K562 (cell line): ENCODE measurements around the gene TMEM184A. TPM values are rescaled to one million over a fixed set of nuclear protein-coding genes. Genes with fewer than 3 reads are reported as not detected.

Source experiments
- BACH1 ChIP-seq: fragments of 200-800 bp; sonication (Bioruptor generic); IDR thresholded peaks from 2 replicates; pipeline ENCODE4 v1.6.1; 2016; ENCODE audit warnings: missing genetic modification characterization, missing compliant biosample characterization
- BRCA1 ChIP-seq, 2 experiments: fragments of 450-650 bp in 1 of 2; sonication (generic) in 1 of 2; formaldehyde crosslinking in 1 of 2; IDR thresholded peaks; 2 replicates each; pipeline versions ENCODE4 v1.5.0 to v1.6.1; 2017 to 2020; ENCODE audit warnings: mild to moderate bottlenecking in 1 of 2, missing genetic modification reagents in 1 of 2
- BRD4 ChIP-seq: fragments of 200-600 bp; sonication (generic); IDR thresholded peaks from 2 replicates; pipeline ENCODE4 v1.6.1; 2017; ENCODE audit warnings: inconsistent platforms
- CREM ChIP-seq: IDR thresholded peaks from 2 replicates; pipeline ENCODE4 v1.6.1; 2014; ENCODE audit warnings: antibody characterized with exemption, low read depth
- FOXA3 ChIP-seq, 2 experiments: fragments of 450-650 bp in 1 of 2; sonication (generic) in 1 of 2; formaldehyde crosslinking; IDR thresholded peaks in 1 of 2; conservative IDR thresholded peaks in 1 of 2; 2 replicates each; pipeline versions ENCODE4 v1.4.0 to v1.8.0; 2020 to 2022; ENCODE audit warnings: mild to moderate bottlenecking in 2 of 2, missing genetic modification reagents in 1 of 2
- FOXM1 ChIP-seq, 2 experiments: fragments of 450-650 bp in 1 of 2; sonication (generic) in 1 of 2; formaldehyde crosslinking in 1 of 2; IDR thresholded peaks; 2 replicates each; pipeline versions ENCODE4 v1.6.1 to v1.9.0; 2017 to 2022; ENCODE audit warnings: low read depth in 2 of 2, mild to moderate bottlenecking in 2 of 2, missing genetic modification reagents in 1 of 2, moderate library complexity in 1 of 2
- GABPA ChIP-seq: fragments of 200-800 bp; sonication (Bioruptor generic); conservative IDR thresholded peaks from 2 replicates; pipeline ENCODE4 v1.6.1; 2016; ENCODE audit warnings: low read depth, missing genetic modification characterization, missing compliant biosample characterization
- HMG20B ChIP-seq: fragments of 250-450 bp; sonication (Bioruptor Pico); IDR thresholded peaks from 2 replicates; pipeline ENCODE4 v1.5.0; 2021; ENCODE audit warnings: mild to moderate bottlenecking
- KLF6 ChIP-seq: fragments of 250-450 bp; sonication (Bioruptor Pico); IDR thresholded peaks from 2 replicates; pipeline ENCODE4 v1.4.0; 2020; ENCODE audit warnings: mild to moderate bottlenecking, moderate library complexity, borderline replicate concordance
- MAFF ChIP-seq: IDR thresholded peaks from 2 replicates; pipeline ENCODE4 v1.6.1; 2012; ENCODE audit warnings: low read length, improper control_type of control experiment
- MED1 ChIP-seq: sonication (generic); formaldehyde crosslinking; IDR thresholded peaks from 2 replicates; pipeline ENCODE4 v1.8.1; 2023; ENCODE audit warnings: missing genetic modification reagents, borderline replicate concordance
- NEUROD1 ChIP-seq: fragments of 150-350 bp; IDR thresholded peaks from 2 replicates; pipeline ENCODE4 v1.6.1; 2014; ENCODE audit warnings: borderline replicate concordance, low read length, low read depth; ENCODE audit not compliant: partially characterized antibody
- PTTG1 ChIP-seq: fragments of 450-650 bp; IDR thresholded peaks from 2 replicates; pipeline ENCODE4 v1.6.1; 2016; ENCODE audit warnings: low read depth, mild to moderate bottlenecking, missing genetic modification characterization, missing compliant biosample characterization
- RBM17 ChIP-seq: fragments of 200-400 bp; formaldehyde crosslinking; IDR thresholded peaks from 2 replicates; pipeline ENCODE4 v1.6.1; 2017; ENCODE audit warnings: low read depth, mild to moderate bottlenecking, low read length, borderline replicate concordance
- RNF219 ChIP-seq: fragments of 250-450 bp; sonication (Bioruptor Pico); IDR thresholded peaks from 2 replicates; pipeline ENCODE4 v1.5.0; 2022; ENCODE audit warnings: mild to moderate bottlenecking
- SMARCE1 ChIP-seq: fragments of 450-650 bp; IDR thresholded peaks from 2 replicates; pipeline ENCODE4 v1.7.1; 2016; ENCODE audit warnings: mild to moderate bottlenecking
- SPI1 ChIP-seq: IDR thresholded peaks from 2 replicates; pipeline ENCODE4 v1.6.1; 2011; ENCODE audit warnings: low read depth, low read length, control low read depth, borderline replicate concordance
- WHSC1 ChIP-seq: IDR thresholded peaks from one replicate; pipeline ENCODE4 v1.6.1; 2012; ENCODE audit warnings: low read length, control low read depth, inconsistent platforms
- ZC3H8 ChIP-seq: fragments of 450-650 bp; IDR thresholded peaks from 2 replicates; pipeline ENCODE4 v1.6.1; 2017
- ZNF282 ChIP-seq: sonication (generic); formaldehyde crosslinking; IDR thresholded peaks from 2 replicates; pipeline ENCODE4 v1.8.1; 2023; ENCODE audit warnings: missing genetic modification reagents
- ZNF551 ChIP-seq: fragments of 250-450 bp; sonication (Bioruptor Pico); IDR thresholded peaks from 2 replicates; pipeline ENCODE4 v1.5.0; 2021; ENCODE audit warnings: mild to moderate bottlenecking, moderate library complexity
- polyA plus RNA-seq, 8 experiments: library from polyadenylated mRNA; depleted of rRNA in 4 of 8; stranded (reverse) in 5 of 8; unstranded in 3 of 8; fragments of >200 nt; fragmentation: Nextera tagmentation in 2 of 8; fragmentation: Illumina TruSeq in 1 of 8; extraction: Ambion mirVana in 2 of 8; extraction: Trizol in 1 of 8; gene quantifications; 2 replicates each; pipeline versions ENCODE4 v1.2.1 to v1.2.3, GENCODE V29; 2011 to 2014; ENCODE audit warnings: inconsistent platforms in 1 of 8, missing spikeins in 1 of 8
- total RNA-seq, 7 experiments: library from RNA; depleted of rRNA in 6 of 7; stranded (reverse); fragments of >200 nt in 6 of 7; fragmentation: Illumina TruSeq in 2 of 7; extraction: Trizol in 2 of 7; gene quantifications; 2 replicates each; pipeline versions ENCODE4 v1.2.1 to v1.2.3, GENCODE V29; 2011 to 2021; ENCODE audit warnings: low replicate concordance in 1 of 7
- TF ChIP-seq, protein P1 (sequence below): sonication (generic); formaldehyde crosslinking; IDR thresholded peaks from 2 replicates; pipeline ENCODE4 v1.8.0; 2022; ENCODE audit warnings: missing genetic modification reagents, mild to moderate bottlenecking, moderate library complexity, borderline replicate concordance
- TF ChIP-seq, protein P2 (sequence below): fragments of 450-650 bp; IDR thresholded peaks from 2 replicates; pipeline ENCODE4 v1.6.1; 2017; ENCODE audit warnings: antibody characterized with exemption, mild to moderate bottlenecking

Gene TMEM184A
- total and polyA plus RNA-seq, 9 of the 15 experiments (the other 6 are each of a cell fraction or from before 2014, with no cell fraction given): 0.10 to 0.18 (median 0.11) TPM; not detected in 6

DNA sequence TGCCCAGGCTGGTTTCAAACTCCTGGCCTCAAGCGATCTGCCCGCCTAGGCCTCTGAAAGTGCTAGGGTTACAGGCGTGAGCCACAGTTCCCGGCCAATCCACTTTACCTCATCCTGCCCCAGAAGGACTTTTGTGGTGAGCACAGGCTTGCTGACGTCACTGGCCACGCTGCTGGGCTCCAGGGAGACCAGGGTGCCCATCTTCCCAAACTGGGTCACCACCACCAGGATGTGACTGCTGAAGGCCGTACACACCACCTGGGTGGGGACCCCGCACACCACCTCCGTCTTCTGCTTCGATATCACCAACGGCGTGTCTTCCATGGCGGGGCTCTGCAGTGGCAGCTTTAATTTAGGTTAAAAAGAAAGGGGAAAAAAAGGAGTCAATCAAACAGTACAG, 13.0 kb upstream of the TMEM184A start (continued):
- TF ChIP-seq BRCA1 (IDR thresholded peaks at IDR 0.05) (no peak), BRCA1 (CRISPR knock-in tag; IDR thresholded peaks at IDR 0.05) (no peak), NEUROD1 (no peak), GABPA (tag) (no peak), MAFF (no peak), FOXA3 (CRISPR knock-in tag; conservative IDR thresholded peaks at IDR 0.05 in 1 of 2, IDR thresholded peaks at IDR 0.05 in 1 of 2) (no peak), CREM (peak; percentile 90), SPI1 (no peak), ZNF551 (no peak), SMARCE1 (no peak), HMG20B (CRISPR knock-in tag) (no peak), FOXM1 (IDR thresholded peaks at IDR 0.05; ENCODE audit: low read depth) (no peak), FOXM1 (CRISPR knock-in tag; IDR thresholded peaks at IDR 0.05; ENCODE audit: low read depth) (no peak), PTTG1 (no peak), RNF219 (no peak), WHSC1 (no peak), BRD4 (no peak), MED1 (no peak), ZC3H8 (no peak), BACH1 (tag) (no peak), RBM17 (no peak), ZNF282 (no peak), KLF6 (CRISPR knock-in tag) (no peak)
- TF ChIP-seq, protein P1, sequence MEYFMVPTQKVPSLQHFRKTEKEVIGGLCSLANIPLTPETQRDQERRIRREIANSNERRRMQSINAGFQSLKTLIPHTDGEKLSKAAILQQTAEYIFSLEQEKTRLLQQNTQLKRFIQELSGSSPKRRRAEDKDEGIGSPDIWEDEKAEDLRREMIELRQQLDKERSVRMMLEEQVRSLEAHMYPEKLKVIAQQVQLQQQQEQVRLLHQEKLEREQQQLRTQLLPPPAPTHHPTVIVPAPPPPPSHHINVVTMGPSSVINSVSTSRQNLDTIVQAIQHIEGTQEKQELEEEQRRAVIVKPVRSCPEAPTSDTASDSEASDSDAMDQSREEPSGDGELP (CRISPR knock-in tag): no peak; the same call in 1 of the 2 replicates
- TF ChIP-seq, protein P2, sequence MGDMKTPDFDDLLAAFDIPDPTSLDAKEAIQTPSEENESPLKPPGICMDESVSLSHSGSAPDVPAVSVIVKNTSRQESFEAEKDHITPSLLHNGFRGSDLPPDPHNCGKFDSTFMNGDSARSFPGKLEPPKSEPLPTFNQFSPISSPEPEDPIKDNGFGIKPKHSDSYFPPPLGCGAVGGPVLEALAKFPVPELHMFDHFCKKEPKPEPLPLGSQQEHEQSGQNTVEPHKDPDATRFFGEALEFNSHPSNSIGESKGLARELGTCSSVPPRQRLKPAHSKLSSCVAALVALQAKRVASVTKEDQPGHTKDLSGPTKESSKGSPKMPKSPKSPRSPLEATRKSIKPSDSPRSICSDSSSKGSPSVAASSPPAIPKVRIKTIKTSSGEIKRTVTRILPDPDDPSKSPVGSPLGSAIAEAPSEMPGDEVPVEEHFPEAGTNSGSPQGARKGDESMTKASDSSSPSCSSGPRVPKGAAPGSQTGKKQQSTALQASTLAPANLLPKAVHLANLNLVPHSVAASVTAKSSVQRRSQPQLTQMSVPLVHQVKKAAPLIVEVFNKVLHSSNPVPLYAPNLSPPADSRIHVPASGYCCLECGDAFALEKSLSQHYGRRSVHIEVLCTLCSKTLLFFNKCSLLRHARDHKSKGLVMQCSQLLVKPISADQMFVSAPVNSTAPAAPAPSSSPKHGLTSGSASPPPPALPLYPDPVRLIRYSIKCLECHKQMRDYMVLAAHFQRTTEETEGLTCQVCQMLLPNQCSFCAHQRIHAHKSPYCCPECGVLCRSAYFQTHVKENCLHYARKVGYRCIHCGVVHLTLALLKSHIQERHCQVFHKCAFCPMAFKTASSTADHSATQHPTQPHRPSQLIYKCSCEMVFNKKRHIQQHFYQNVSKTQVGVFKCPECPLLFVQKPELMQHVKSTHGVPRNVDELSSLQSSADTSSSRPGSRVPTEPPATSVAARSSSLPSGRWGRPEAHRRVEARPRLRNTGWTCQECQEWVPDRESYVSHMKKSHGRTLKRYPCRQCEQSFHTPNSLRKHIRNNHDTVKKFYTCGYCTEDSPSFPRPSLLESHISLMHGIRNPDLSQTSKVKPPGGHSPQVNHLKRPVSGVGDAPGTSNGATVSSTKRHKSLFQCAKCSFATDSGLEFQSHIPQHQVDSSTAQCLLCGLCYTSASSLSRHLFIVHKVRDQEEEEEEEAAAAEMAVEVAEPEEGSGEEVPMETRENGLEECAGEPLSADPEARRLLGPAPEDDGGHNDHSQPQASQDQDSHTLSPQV: peak; percentile 46; the same call in 1 of the 2 replicates
